PFSK-1 (cell line): ENCODE measurements around the gene TGM4.

ENCODE experiments used
- FOXP2 ChIP-seq: optimal IDR thresholded peaks from 2 replicates; pipeline ENCODE3; 2011; ENCODE audit warnings: borderline replicate concordance, control low read depth, inconsistent platforms; ENCODE audit not compliant: insufficient read depth; ENCODE audit errors: extremely low read length, extremely low read depth
- POLR2AphosphoS5 ChIP-seq: IDR thresholded peaks from 2 replicates; pipeline ENCODE4 v1.6.1; 2012; ENCODE audit warnings: low read depth, mild to moderate bottlenecking, control low read depth, low read length, moderate library complexity
- REST ChIP-seq, 2 experiments: IDR thresholded peaks; 2 replicates each; pipeline versions ENCODE4 v1.6.1 to v1.8.0; 2011 to 2012; ENCODE audit warnings: low read depth in 2 of 2, low read length in 2 of 2, control low read depth in 1 of 2, inconsistent platforms in 1 of 2, mild to moderate bottlenecking in 1 of 2, moderate library complexity in 1 of 2; ENCODE audit not compliant: insufficient read depth in 1 of 2
- SIN3A ChIP-seq: IDR thresholded peaks from 2 replicates; pipeline ENCODE4 v1.6.1; 2012; ENCODE audit warnings: mild to moderate bottlenecking, low read length, moderate library complexity, borderline replicate concordance; ENCODE audit not compliant: insufficient read depth
- TAF1 ChIP-seq: IDR thresholded peaks from 2 replicates; pipeline ENCODE4 v1.6.1; 2012; ENCODE audit warnings: low read length, control low read depth, borderline replicate concordance; ENCODE audit not compliant: insufficient read depth

Gene TGM4

GRCh38 chr3:44893097-44893496 is 18.7 kb downstream of the TGM4 start:
- no peak for TF ChIP-seq POLR2AphosphoS5
- no peak for TF ChIP-seq TAF1
- no peak for TF ChIP-seq SIN3A
- no peak for TF ChIP-seq REST (IDR thresholded peaks at IDR 0.05; ENCODE audit: insufficient read depth in 1 of 2, low read depth in 2 of 2, low read length in 2 of 2)
- no peak for TF ChIP-seq FOXP2

- TF ChIP-seq FOXP2 (no peak), TAF1 (no peak), SIN3A (no peak), POLR2AphosphoS5 (no peak), REST (IDR thresholded peaks at IDR 0.05; ENCODE audit: insufficient read depth in 1 of 2, low read depth in 2 of 2, low read length in 2 of 2) (no peak)
Observed at GRCh38 chr3:44894485-44894884, 20.1 kb downstream of the TGM4 start.

- TF ChIP-seq SIN3A (no peak), TAF1 (no peak), POLR2AphosphoS5 (no peak), REST (IDR thresholded peaks at IDR 0.05; ENCODE audit: insufficient read depth in 1 of 2, low read depth in 2 of 2, low read length in 2 of 2) (no peak), FOXP2 (no peak)
Observed at GRCh38 chr3:44896440-44896839, 22.0 kb downstream of the TGM4 start.

- TF ChIP-seq REST (IDR thresholded peaks at IDR 0.05; ENCODE audit: insufficient read depth in 1 of 2, low read depth in 2 of 2, low read length in 2 of 2): no peak
- TF ChIP-seq FOXP2: no peak
- TF ChIP-seq POLR2AphosphoS5: no peak
- no peak for TF ChIP-seq SIN3A
- no peak for TF ChIP-seq TAF1
Observed at GRCh38 chr3:44899683-44900367, 25.4 kb downstream of the TGM4 start.

GRCh38 chr3:44902628-44903027 is 28.2 kb downstream of the TGM4 start:
- TF ChIP-seq TAF1: no peak
- TF ChIP-seq SIN3A: no peak
- no peak for TF ChIP-seq POLR2AphosphoS5
- no peak for TF ChIP-seq REST (IDR thresholded peaks at IDR 0.05; ENCODE audit: insufficient read depth in 1 of 2, low read depth in 2 of 2, low read length in 2 of 2)
- no peak for TF ChIP-seq FOXP2
